Muscle of arm (tissue), 12 donors: ENCODE data around the gene CACNA1C. TPM values are rescaled to one million over a fixed set of nuclear protein-coding genes. Genes with fewer than 3 reads are reported as not detected.

Source experiments
- DNase-seq: peaks from one replicate; pipeline ENCODE4 v3.0.0-alpha.2; 2013
- polyA plus RNA-seq, 12 donors: library from polyadenylated mRNA; unstranded; fragments of 120-200 nt; gene quantifications; one replicate each; pipeline ENCODE4 v1.2.1, GENCODE V29; 2013; ENCODE audit not compliant: insufficient read length in 12 of 12

Gene CACNA1C
- polyA plus RNA-seq, 12 donors = 2.3 to 6.7 (median 3.2) TPM; not detected in 1

GRCh38 chr12:2276288-2277033 is 223.7 kb downstream of the CACNA1C start:
- DNase-seq = no peak

GRCh38 chr12:2277492-2278155 is 224.8 kb downstream of the CACNA1C start:
- DNase-seq = no peak

- no peak for DNase-seq
Measured at GRCh38 chr12:2281446-2281845, 228.7 kb downstream of the CACNA1C start.

- DNase-seq = no peak
Measured at GRCh38 chr12:2282318-2282717, 229.5 kb downstream of the CACNA1C start.

- DNase-seq = no peak
Measured at GRCh38 chr12:2283480-2283879, 230.7 kb downstream of the CACNA1C start.

GRCh38 chr12:2283916-2284315 is 231.1 kb downstream of the CACNA1C start:
- peak; percentile 77 for DNase-seq

GRCh38 chr12:2284321-2284813 is 231.6 kb downstream of the CACNA1C start:
- peak; percentile 67 for DNase-seq

GRCh38 chr12:2284857-2285256 is 232.1 kb downstream of the CACNA1C start:
- peak; percentile 69 for DNase-seq

- no peak for DNase-seq
Measured at GRCh38 chr12:2285462-2285861, 232.7 kb downstream of the CACNA1C start.

- DNase-seq = no peak
Measured at GRCh38 chr12:2286047-2286446, 233.3 kb downstream of the CACNA1C start.

- DNase-seq = no peak
Measured at GRCh38 chr12:2286461-2287131, 233.8 kb downstream of the CACNA1C start.

GRCh38 chr12:2287151-2287550 is 234.4 kb downstream of the CACNA1C start:
- no peak for DNase-seq

GRCh38 chr12:2287589-2287988 is 234.8 kb downstream of the CACNA1C start:
- DNase-seq = no peak

- no peak for DNase-seq
Measured at GRCh38 chr12:2288001-2288400, 235.2 kb downstream of the CACNA1C start.

GRCh38 chr12:2288471-2288870 is 235.7 kb downstream of the CACNA1C start:
- DNase-seq = no peak

- DNase-seq = no peak
Measured at GRCh38 chr12:2288875-2289274, 236.1 kb downstream of the CACNA1C start.

- DNase-seq = no peak
Measured at GRCh38 chr12:2289525-2289924, 236.7 kb downstream of the CACNA1C start.

- no peak for DNase-seq
Measured at GRCh38 chr12:2290091-2290490, 237.3 kb downstream of the CACNA1C start.

- no peak for DNase-seq
Measured at GRCh38 chr12:2290516-2291065, 237.8 kb downstream of the CACNA1C start.

- DNase-seq = no peak
Measured at GRCh38 chr12:2291182-2291832, 238.5 kb downstream of the CACNA1C start.

GRCh38 chr12:2291947-2292346 is 239.2 kb downstream of the CACNA1C start:
- no peak for DNase-seq

- DNase-seq = no peak
Measured at GRCh38 chr12:2292560-2292959, 239.8 kb downstream of the CACNA1C start.
